K562 (cell line): ENCODE results near the gene ABHD17C. TPM values are rescaled to one million over a fixed set of nuclear protein-coding genes. Genes with fewer than 3 reads are reported as not detected.

Source experiments
- ATAC-seq: fragments of 200-7000 bp; cut with Tn5 transposase; 3 replicates; pipeline ENCODE4 v1.9.1; 2020; ENCODE audit warnings: moderate library complexity
- BruUV-seq: library from RNA; stranded (reverse); fragments of 400-500 nt; replicated peaks from 2 replicates; lab custom pipeline; 2021; lab: Mats Ljungman, UMichigan
- CTCF ChIA-PET: fragments of 300-600 bp; formaldehyde crosslinking; extraction: SDS; loops from one replicate; lab custom pipeline; 2021; ENCODE audit warnings: low intra/inter-chr PET ratio; lab: Yijun Ruan, JAX
- POLR2A ChIA-PET: fragments of 300-600, 350-650 bp; sonication (Branson Sonifier 250); formaldehyde crosslinking; extraction: SDS; loops from one replicate; lab custom pipeline; 2021; ENCODE audit warnings: antibody characterized with exemption, inconsistent platforms; lab: Yijun Ruan, JAX
- DNase-seq, 4 experiments: peaks; one replicate each; pipeline versions ENCODE4 v3.0.0 to v3.0.0-alpha.2; 2011 to 2018; ENCODE audit warnings: low spot score in 3 of 4, mixed read lengths in 3 of 4; ENCODE audit errors: extremely low read depth in 1 of 4
- FAIRE-seq: peaks from 2 replicates; lab custom pipeline; 2011; peaks lifted over from hg19 to GRCh38; lab: Jason Lieb, UNC
- H2AFZ ChIP-seq: 2 replicates; pipeline ENCODE4 v1.6.0; 2011; ENCODE audit warnings: low read depth, low read length, control low read depth, inconsistent platforms
- H3K27ac ChIP-seq: fragments of 200-600 bp; 3 replicates; pipeline ENCODE4 v1.8.0; 2011; ENCODE audit warnings: low read depth, mild to moderate bottlenecking, control low read depth, inconsistent platforms, low read length, moderate library complexity, mixed read lengths; ENCODE audit errors: extremely low read depth
- H3K27me3 ChIP-seq, 2 experiments: fragments of 300-600 bp in 1 of 2; 2 replicates in 1 of 2; 3 replicates in 1 of 2; pipeline versions ENCODE4 v1.6.0 to v1.8.0; 2011; ENCODE audit warnings: inconsistent platforms in 2 of 2, low read length in 2 of 2, mild to moderate bottlenecking in 1 of 2, mixed read lengths in 1 of 2, moderate library complexity in 1 of 2; ENCODE audit not compliant: control insufficient read depth in 2 of 2, insufficient read depth in 2 of 2
- H3K36me3 ChIP-seq: fragments of 300-600 bp; 3 replicates; pipeline ENCODE4 v1.8.0; 2011; ENCODE audit warnings: mild to moderate bottlenecking, low read length, inconsistent platforms; ENCODE audit not compliant: control insufficient read depth, insufficient read depth
- H3K4me1 ChIP-seq, 2 experiments: fragments of 200-600 bp in 1 of 2; replicated peaks in 1 of 2; 2 replicates in 1 of 2; 3 replicates in 1 of 2; pipeline versions ENCODE4 v1.5.1 to v1.8.0; 2011; ENCODE audit warnings: inconsistent platforms in 2 of 2, low read length in 2 of 2, mild to moderate bottlenecking in 1 of 2, mixed read lengths in 1 of 2, moderate library complexity in 1 of 2; ENCODE audit not compliant: control insufficient read depth in 2 of 2, insufficient read depth in 2 of 2
- H3K4me2 ChIP-seq: 2 replicates; pipeline ENCODE4 v1.6.1; 2011; ENCODE audit warnings: low read length, control low read depth, inconsistent platforms, mixed read lengths; ENCODE audit not compliant: insufficient read depth
- H3K4me3 ChIP-seq: fragments of 200-600 bp; sonication (generic), shearing (Covaris generic); 2 replicates; pipeline ENCODE4 v1.5.1; 2016; ENCODE audit warnings: control low read depth, inconsistent platforms
- H3K79me2 ChIP-seq: fragments of 200-600 bp; 3 replicates; pipeline ENCODE4 v1.8.0; 2011; ENCODE audit warnings: low read length, inconsistent platforms; ENCODE audit not compliant: control insufficient read depth, insufficient read depth
- H3K9ac ChIP-seq, 2 experiments: 2 replicates each; pipeline versions ENCODE4 v1.6.0 to v1.6.1; 2011; ENCODE audit warnings: low read depth in 2 of 2, low read length in 2 of 2, control low read depth in 1 of 2, inconsistent platforms in 1 of 2, mild to moderate bottlenecking in 1 of 2, mixed read lengths in 1 of 2; ENCODE audit not compliant: insufficient read depth in 1 of 2
- H3K9me1 ChIP-seq: one replicate; pipeline ENCODE4 v1.6.0; 2011; ENCODE audit warnings: inconsistent platforms, mild to moderate bottlenecking, low read length, moderate library complexity; ENCODE audit not compliant: control insufficient read depth, insufficient read depth
- H3K9me3 ChIP-seq: replicated peaks from 2 replicates; pipeline ENCODE4 v1.5.1; 2011; ENCODE audit warnings: low read depth, low read length, inconsistent platforms; ENCODE audit not compliant: control insufficient read depth, insufficient read depth
- H4K20me1 ChIP-seq: replicated peaks from 2 replicates; pipeline ENCODE4 v1.6.1; 2011; ENCODE audit warnings: low read length, inconsistent platforms, mixed read lengths; ENCODE audit not compliant: control insufficient read depth, insufficient read depth
- C11orf30 ChIP-seq: fragments of 450-650 bp; IDR thresholded peaks from 2 replicates; pipeline ENCODE4 v1.6.1; 2016; ENCODE audit warnings: low read depth, mild to moderate bottlenecking
- CBX3 ChIP-seq, 2 experiments: IDR thresholded peaks; 1 replicate in 1 of 2; 2 replicates in 1 of 2; pipeline ENCODE4 v1.6.1; 2012; ENCODE audit warnings: inconsistent platforms in 2 of 2, low read length in 2 of 2, borderline replicate concordance in 1 of 2, control low read depth in 1 of 2
- CBX5 ChIP-seq: IDR thresholded peaks from 2 replicates; pipeline ENCODE4 v1.6.1; 2014; ENCODE audit warnings: low read depth, borderline replicate concordance
- CUX1 ChIP-seq: fragments of 200-800 bp; sonication (Bioruptor generic); IDR thresholded peaks from 2 replicates; pipeline ENCODE4 v1.6.1; 2016; ENCODE audit warnings: missing genetic modification characterization, missing compliant biosample characterization
- ELF1 ChIP-seq: fragments of 200-800 bp; sonication (Bioruptor generic); IDR thresholded peaks from 2 replicates; pipeline ENCODE4 v1.6.1; 2016; ENCODE audit warnings: missing genetic modification characterization, missing compliant biosample characterization
- FOXK2 ChIP-seq, 2 experiments: fragments of 450-650 bp; IDR thresholded peaks in 1 of 2; conservative IDR thresholded peaks in 1 of 2; 2 replicates each; pipeline ENCODE4 v1.6.1; 2016; ENCODE audit warnings: low read depth in 2 of 2, mild to moderate bottlenecking in 1 of 2
- HMGN3 ChIP-seq: IDR thresholded peaks from 2 replicates; pipeline ENCODE4 v1.6.1; 2011; ENCODE audit warnings: borderline replicate concordance, low read depth, mild to moderate bottlenecking, mixed read lengths, low read length; ENCODE audit not compliant: insufficient read length; ENCODE audit errors: extremely low read depth
- MAFG ChIP-seq: fragments of 450-650 bp; conservative IDR thresholded peaks from 2 replicates; pipeline ENCODE4 v1.6.1; 2016; ENCODE audit warnings: missing genetic modification characterization, missing compliant biosample characterization
- MAFK ChIP-seq: IDR thresholded peaks from 2 replicates; pipeline ENCODE4 v1.6.1; 2011; ENCODE audit warnings: low read length, improper control_type of control experiment
- SMAD2 ChIP-seq: fragments of 150-350 bp; IDR thresholded peaks from 2 replicates; pipeline ENCODE4 v1.6.1; 2014; ENCODE audit warnings: low read depth, mild to moderate bottlenecking, low read length
- ZNF316 ChIP-seq: fragments of 450-650 bp; IDR thresholded peaks from 2 replicates; pipeline ENCODE4 v1.6.1; 2016
- ZNF57 ChIP-seq: fragments of 450-650 bp; formaldehyde crosslinking; IDR thresholded peaks from 2 replicates; pipeline ENCODE4 v1.4.0; 2020; ENCODE audit warnings: mild to moderate bottlenecking, moderate library complexity
- WGBS: fragments of 100-300 bp; shearing (Covaris generic); methylation state at CpG from one replicate; pipeline ENCODE4 v1.1.6; 2016; ENCODE audit warnings: low coverage, mixed read lengths; ENCODE audit not compliant: insufficient coverage; ENCODE audit errors: missing lambda C conversion rate; 5-methylcytosine and 5-hydroxymethylcytosine counted together
- in situ Hi-C: fragments of 300-500 bp; cut with MboI; formaldehyde crosslinking; loops from 4 replicates; pipeline ENCODE4 v1.15.0; 2018; ENCODE audit warnings: inconsistent platforms, mixed read lengths
- intact Hi-C: fragments of 100-400 bp; cut with micrococcal nuclease; formaldehyde crosslinking; loops from 2 replicates; pipeline ENCODE4 v1.14.2; 2022
- polyA plus RNA-seq, 8 experiments: library from polyadenylated mRNA; depleted of rRNA in 4 of 8; stranded (reverse) in 5 of 8; unstranded in 3 of 8; fragments of >200 nt; fragmentation: Nextera tagmentation in 2 of 8; fragmentation: Illumina TruSeq in 1 of 8; extraction: Ambion mirVana in 2 of 8; extraction: Trizol in 1 of 8; gene quantifications; 2 replicates each; pipeline versions ENCODE4 v1.2.1 to v1.2.3, GENCODE V29; 2011 to 2014; ENCODE audit warnings: inconsistent platforms in 1 of 8, missing spikeins in 1 of 8
- total RNA-seq, 7 experiments: library from RNA; depleted of rRNA in 6 of 7; stranded (reverse); fragments of >200 nt in 6 of 7; fragmentation: Illumina TruSeq in 2 of 7; extraction: Trizol in 2 of 7; gene quantifications; 2 replicates each; pipeline versions ENCODE4 v1.2.1 to v1.2.3, GENCODE V29; 2011 to 2021; ENCODE audit warnings: low replicate concordance in 1 of 7
- TF ChIP-seq, protein P1 (sequence below): fragments of 450-650 bp; IDR thresholded peaks from 2 replicates; pipeline ENCODE4 v1.6.1; 2016; ENCODE audit warnings: borderline replicate concordance

ABHD17C gene
- total and polyA plus RNA-seq, 9 of the 15 experiments (the other 6 are each of a cell fraction or from before 2014, with no cell fraction given) = 0.04 to 0.42 (median 0.19) TPM; not detected in 1

- TF ChIP-seq, protein P1, sequence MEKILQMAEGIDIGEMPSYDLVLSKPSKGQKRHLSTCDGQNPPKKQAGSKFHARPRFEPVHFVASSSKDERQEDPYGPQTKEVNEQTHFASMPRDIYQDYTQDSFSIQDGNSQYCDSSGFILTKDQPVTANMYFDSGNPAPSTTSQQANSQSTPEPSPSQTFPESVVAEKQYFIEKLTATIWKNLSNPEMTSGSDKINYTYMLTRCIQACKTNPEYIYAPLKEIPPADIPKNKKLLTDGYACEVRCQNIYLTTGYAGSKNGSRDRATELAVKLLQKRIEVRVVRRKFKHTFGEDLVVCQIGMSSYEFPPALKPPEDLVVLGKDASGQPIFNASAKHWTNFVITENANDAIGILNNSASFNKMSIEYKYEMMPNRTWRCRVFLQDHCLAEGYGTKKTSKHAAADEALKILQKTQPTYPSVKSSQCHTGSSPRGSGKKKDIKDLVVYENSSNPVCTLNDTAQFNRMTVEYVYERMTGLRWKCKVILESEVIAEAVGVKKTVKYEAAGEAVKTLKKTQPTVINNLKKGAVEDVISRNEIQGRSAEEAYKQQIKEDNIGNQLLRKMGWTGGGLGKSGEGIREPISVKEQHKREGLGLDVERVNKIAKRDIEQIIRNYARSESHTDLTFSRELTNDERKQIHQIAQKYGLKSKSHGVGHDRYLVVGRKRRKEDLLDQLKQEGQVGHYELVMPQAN = no peak
- TF ChIP-seq MAFK (no peak), SMAD2 (no peak), MAFG (tag) (0 out of 2 replicates have a peak, but pooled peaks have one; percentile 13), ZNF316 (peak; percentile 51), CBX3 (IDR thresholded peaks at IDR 0.05; ENCODE audit: borderline replicate concordance in 1 of 2, low read length in 2 of 2) (no peak), C11orf30 (no peak)
These were observed 80.2 kb downstream of the ABHD17C start (continued) for GRCh38 chr15:80775338-80775737.

- 7% methylated on average over 5 of the region's 5 CpGs for WGBS
- POLR2A ChIA-PET = interaction anchor here (0.6 to 1.0 kb wide), 3 partner anchors 20 to 388 kb away, joined by 3 to 4 read pairs (median 3); no protein-coding TSS in a partner anchor
- Histone ChIP-seq H3K9me3 (no peaks in the 10 kb centered on the region), H3K36me3 (no peaks in the 10 kb centered on the region), H3K4me2 (no peak overlapping the region), H3K79me2 (no peaks in the 10 kb centered on the region), H4K20me1 (peaks cover 9% of the 10 kb centered on the region), H3K4me1 (peaks cover 0 to 18% of the 10 kb centered on the region in 2 experiments; a peak in 2 of 5 replicates), H3K9me1 (no peaks in the 10 kb centered on the region), H2AFZ (no peak overlapping the region), H3K27ac (no peak overlapping the region), H3K27me3 (peaks cover 15 to 31% of the 10 kb centered on the region in 2 experiments; a peak in 4 of 5 replicates), H3K4me3 (no peak overlapping the region), H3K9ac (no peak overlapping the region)
- DNase-seq (peak; percentile 56 to 63 (median 60)), FAIRE-seq (peak; percentile 86), ATAC-seq (peak; percentile 54; the same call in 1 of the 3 replicates)
- BruUV-seq = no TSS peak
- intact Hi-C loops = loop anchor here (1.0 kb wide), 2 partner anchors 209 to 320 kb away; no protein-coding TSS in a partner anchor
- in situ Hi-C loops = loop anchor here (5.0 kb wide), 1 partner anchor 319 kb away; no protein-coding TSS in a partner anchor
- CTCF ChIA-PET = interaction anchor here (1.1 to 2.0 kb wide), 4 partner anchors 208 to 489 kb away, joined by 4 to 11 read pairs (median 4); no protein-coding TSS in a partner anchor
- TF ChIP-seq FOXK2 (conservative IDR thresholded peaks at IDR 0.05 in 1 of 2, IDR thresholded peaks at IDR 0.05 in 1 of 2; ENCODE audit: low read depth in 2 of 2) (no peak), ELF1 (tag) (no peak), ZNF57 (no peak), CBX5 (no peak), CUX1 (CRISPR knock-in tag) (no peak), HMGN3 (no peak)
These were observed 81.4 kb downstream of the ABHD17C start for GRCh38 chr15:80776420-80777045.
